HG03064 (cell line): ENCODE data around the gene MDC1.
"Not testable (repeated sequence)": the region's sequence is repeated elsewhere in the genome, so short reads cannot be mapped to it uniquely, and the experiment has no call there.

Experiments used
- ATAC-seq: cut with Tn5 transposase; IDR thresholded peaks from one replicate; pipeline ENCODE4 v1.9.1; 2021; ENCODE audit warnings: low read depth; ENCODE audit not compliant: unreplicated experiment

Gene MDC1

GRCh38 chr6:30684386-30685156 is 32.5 kb downstream of the MDC1 start:
- ATAC-seq = no peak

- ATAC-seq = no peak
Measured at GRCh38 chr6:30683980-30684338, 33.1 kb downstream of the MDC1 start.

- ATAC-seq = no peak
Measured at GRCh38 chr6:30683183-30683979, 33.7 kb downstream of the MDC1 start.

GRCh38 chr6:30682143-30683117 is 34.7 kb downstream of the MDC1 start:
- peak; percentile 51 for ATAC-seq

GRCh38 chr6:30681766-30682142 is 35.3 kb downstream of the MDC1 start:
- no peak for ATAC-seq

- ATAC-seq = no peak
Measured at GRCh38 chr6:30679765-30680535, 37.1 kb downstream of the MDC1 start.

GRCh38 chr6:30678964-30679726 is 37.9 kb downstream of the MDC1 start:
- ATAC-seq = no peak

- no peak for ATAC-seq
Measured at GRCh38 chr6:30676660-30677285, 40.3 kb downstream of the MDC1 start.

- ATAC-seq = peak; percentile 61
Measured at GRCh38 chr6:30672445-30673253, 44.4 kb downstream of the MDC1 start, which contains the start of gene DHX16. TSS of gene DHX16 (minus strand) at chr6:30673006. CDS start at chr6:30672841, 165 bp downstream.

- ATAC-seq = no peak
Measured at GRCh38 chr6:30670760-30671527, 46.1 kb downstream of the MDC1 start.

- ATAC-seq = not testable (repeated sequence)
Measured at GRCh38 chr6:30666300-30666699, 50.8 kb downstream of the MDC1 start.

- no peak for ATAC-seq
Measured at GRCh38 chr6:30664994-30665767, 51.9 kb downstream of the MDC1 start.

- not testable (repeated sequence) for ATAC-seq
Measured at GRCh38 chr6:30657922-30658321, 59.2 kb downstream of the MDC1 start.

GRCh38 chr6:30657454-30657853 is 59.6 kb downstream of the MDC1 start:
- no peak for ATAC-seq

- no peak for ATAC-seq
Measured at GRCh38 chr6:30656513-30656912, 60.6 kb downstream of the MDC1 start.

GRCh38 chr6:30655743-30656094 is 61.4 kb downstream of the MDC1 start:
- no peak for ATAC-seq
